Mesenteric fat pad (tissue), 1 donor: ENCODE data around the gene CDC42EP2. TPM values are rescaled to one million over a fixed set of nuclear protein-coding genes. Genes with fewer than 3 reads are reported as not detected.

Experiments used
- DNase-seq: peaks from one replicate; pipeline ENCODE4 v3.0.0-alpha.2; 2020; ENCODE audit warnings: low spot score
- total RNA-seq: library from RNA; stranded (reverse); fragmentation: NEBNext Ultra II Directional; extraction: Animal tissue kit (Norgen Biotek cat#: 25700); gene quantifications from one replicate; pipeline ENCODE4 v1.2.1, GENCODE V29; 2021
- donor health status: DM: yes; HTN: yes; CAD: no.

The CDC42EP2 gene
- total RNA-seq, 1 donor from 2014 or later: 88.4 TPM

GRCh38 chr11:65355013-65355775, 40.5 kb downstream of the CDC42EP2 start:
- no peak for DNase-seq

GRCh38 chr11:65355776-65356393, 41.2 kb downstream of the CDC42EP2 start:
- DNase-seq: peak; percentile 89

- no peak for DNase-seq
Measured at GRCh38 chr11:65356394-65356972, 41.8 kb downstream of the CDC42EP2 start.

GRCh38 chr11:65357856-65358356, 43.2 kb downstream of the CDC42EP2 start:
- DNase-seq: no peak

GRCh38 chr11:65362320-65362931, 47.8 kb downstream of the CDC42EP2 start:
- no peak for DNase-seq

GRCh38 chr11:65362966-65363365, 48.3 kb downstream of the CDC42EP2 start:
- no peak for DNase-seq

- no peak for DNase-seq
Measured at GRCh38 chr11:65363770-65364169, 49.1 kb downstream of the CDC42EP2 start.

- DNase-seq: no peak
Measured at GRCh38 chr11:65366340-65366773, 51.7 kb downstream of the CDC42EP2 start.

- no peak for DNase-seq
Measured at GRCh38 chr11:65370659-65371049, 56.0 kb downstream of the CDC42EP2 start.

Other genes with a start within 250 kb of the CDC42EP2 start
- gene CDCA5, start 230.8 kb upstream of the CDC42EP2 start, total RNA-seq: 1.2 TPM
- 32.1 TPM for gene ZFPL1, start 230.6 kb upstream of the CDC42EP2 start, total RNA-seq
- gene VPS51, start 218.7 kb upstream of the CDC42EP2 start, total RNA-seq: 86.6 TPM
- gene TM7SF2, start 203.0 kb upstream of the CDC42EP2 start, total RNA-seq: 22.1 TPM
- gene ZNHIT2, start 197.2 kb upstream of the CDC42EP2 start, total RNA-seq: 11.5 TPM
- 617 TPM for gene FAU, start 192.7 kb upstream of the CDC42EP2 start, total RNA-seq
- 26.1 TPM for gene MRPL49, start 192.5 kb upstream of the CDC42EP2 start, total RNA-seq
- 78.8 TPM for gene SYVN1, start 180.3 kb upstream of the CDC42EP2 start, total RNA-seq
- gene SPDYC, start 144.6 kb upstream of the CDC42EP2 start, total RNA-seq: not detected
- 102 TPM for gene CAPN1, start 132.9 kb upstream of the CDC42EP2 start, total RNA-seq
- 5.9 TPM for gene POLA2, start 52.9 kb upstream of the CDC42EP2 start, total RNA-seq
- gene DPF2, start 19.0 kb downstream of the CDC42EP2 start, total RNA-seq: 34.1 TPM
- gene TIGD3, start 39.9 kb downstream of the CDC42EP2 start, total RNA-seq: not detected
- 8.7 TPM for gene SLC25A45, start 67.8 kb downstream of the CDC42EP2 start, total RNA-seq
- 44.0 TPM for gene FRMD8, start 71.8 kb downstream of the CDC42EP2 start, total RNA-seq
- gene NEAT1, start 107.9 kb downstream of the CDC42EP2 start, total RNA-seq: 1,527 TPM
- 11,495 TPM for gene MALAT1, start 184.2 kb downstream of the CDC42EP2 start, total RNA-seq
- gene SCYL1, start 210.2 kb downstream of the CDC42EP2 start, total RNA-seq: 87.0 TPM
- 91.9 TPM for gene LTBP3, start 243.5 kb downstream of the CDC42EP2 start, total RNA-seq